GM18858 (cell line): Measurements from ENCODE around the gene TRPC3.
"Not testable (repeated sequence)": the region's sequence is repeated elsewhere in the genome, so short reads cannot be mapped to it uniquely, and the experiment has no call there.

Experiments
- ATAC-seq: cut with Tn5 transposase; IDR thresholded peaks from one replicate; pipeline ENCODE4 v1.9.1; 2021; ENCODE audit not compliant: unreplicated experiment

The TRPC3 gene

DNA sequence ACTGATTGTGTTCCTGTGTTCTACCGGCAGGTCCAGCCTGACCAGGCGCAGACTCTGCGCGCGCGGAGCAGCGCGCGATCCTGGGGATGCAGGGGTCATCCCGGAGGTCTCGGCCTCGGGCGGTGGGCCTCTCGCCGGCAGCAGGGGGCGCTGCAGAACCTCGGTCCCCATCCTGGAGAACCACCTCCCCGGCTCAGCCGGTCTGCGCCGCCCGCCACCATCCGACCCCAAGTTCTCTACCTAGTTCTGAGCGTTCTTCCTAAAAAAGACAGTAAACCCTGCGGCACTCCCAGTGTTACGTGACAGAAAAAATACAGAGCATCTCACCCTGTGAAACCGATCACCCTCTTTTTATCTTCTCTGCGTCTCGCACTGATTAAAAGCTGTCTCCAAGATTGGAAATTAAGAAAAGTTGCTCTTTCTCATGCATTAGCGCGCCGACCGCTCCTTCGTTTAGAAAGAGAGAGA lies 1.6 kb downstream of the TRPC3 start:
- peak; percentile 82 for ATAC-seq

DNA sequence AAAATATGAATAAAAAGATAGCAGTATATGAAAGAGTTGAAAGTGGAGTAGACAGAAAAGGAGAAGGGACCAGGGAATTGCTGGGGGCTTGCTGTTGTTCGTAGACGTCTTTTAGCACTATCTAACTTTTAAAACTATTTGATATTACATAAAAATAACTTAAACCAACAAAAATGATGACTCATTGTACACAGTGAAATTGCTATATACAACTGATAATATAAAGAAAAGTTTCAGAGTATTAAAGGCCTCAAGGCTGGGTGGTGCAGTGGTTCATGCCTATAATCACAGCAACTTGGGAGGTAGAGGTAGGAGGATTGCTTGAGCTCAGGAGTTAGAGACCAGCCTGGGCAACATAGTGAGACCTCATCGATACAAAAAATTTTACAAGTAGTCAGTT lies 5.2 kb downstream of the TRPC3 start:
- no peak for ATAC-seq

DNA sequence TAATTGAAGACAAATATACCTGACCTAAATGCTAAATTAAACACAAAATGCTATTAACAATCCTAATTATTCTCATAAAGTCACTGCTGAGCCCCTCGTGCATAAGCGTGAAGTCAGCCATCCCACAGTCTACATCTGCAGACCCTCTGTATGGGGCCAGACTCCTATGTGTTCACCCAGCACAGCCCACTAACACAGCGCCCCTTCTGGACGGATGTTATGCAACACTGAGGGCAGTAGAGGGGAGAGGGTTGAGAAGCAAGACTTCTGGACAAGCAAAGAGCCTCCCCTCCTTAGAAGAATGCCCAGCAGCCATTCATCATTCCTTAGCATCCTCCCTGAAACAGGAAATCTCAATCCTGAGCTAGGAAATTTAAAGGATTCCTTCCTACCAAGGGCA lies 7.9 kb downstream of the TRPC3 start:
- no peak for ATAC-seq

DNA sequence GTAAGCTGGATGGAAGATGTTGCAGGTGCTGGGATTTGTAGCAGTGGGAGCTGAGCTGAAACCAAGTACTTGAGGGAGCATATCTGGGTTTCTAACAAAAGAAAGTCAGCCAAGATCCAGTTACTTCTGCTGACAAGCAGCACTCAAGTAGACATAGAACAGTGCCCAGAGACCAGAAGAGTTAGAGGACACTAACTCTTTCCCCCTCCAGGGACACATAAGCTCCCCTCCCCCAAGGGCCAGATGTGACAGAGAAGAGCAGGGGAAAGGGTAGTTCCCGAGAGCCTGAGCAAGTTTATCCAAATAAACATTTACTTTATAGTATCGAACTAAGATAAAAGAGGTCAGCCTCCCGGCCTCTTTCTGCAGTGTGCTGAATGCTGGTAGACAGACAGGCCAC lies 12.2 kb downstream of the TRPC3 start:
- ATAC-seq, result no peak

DNA sequence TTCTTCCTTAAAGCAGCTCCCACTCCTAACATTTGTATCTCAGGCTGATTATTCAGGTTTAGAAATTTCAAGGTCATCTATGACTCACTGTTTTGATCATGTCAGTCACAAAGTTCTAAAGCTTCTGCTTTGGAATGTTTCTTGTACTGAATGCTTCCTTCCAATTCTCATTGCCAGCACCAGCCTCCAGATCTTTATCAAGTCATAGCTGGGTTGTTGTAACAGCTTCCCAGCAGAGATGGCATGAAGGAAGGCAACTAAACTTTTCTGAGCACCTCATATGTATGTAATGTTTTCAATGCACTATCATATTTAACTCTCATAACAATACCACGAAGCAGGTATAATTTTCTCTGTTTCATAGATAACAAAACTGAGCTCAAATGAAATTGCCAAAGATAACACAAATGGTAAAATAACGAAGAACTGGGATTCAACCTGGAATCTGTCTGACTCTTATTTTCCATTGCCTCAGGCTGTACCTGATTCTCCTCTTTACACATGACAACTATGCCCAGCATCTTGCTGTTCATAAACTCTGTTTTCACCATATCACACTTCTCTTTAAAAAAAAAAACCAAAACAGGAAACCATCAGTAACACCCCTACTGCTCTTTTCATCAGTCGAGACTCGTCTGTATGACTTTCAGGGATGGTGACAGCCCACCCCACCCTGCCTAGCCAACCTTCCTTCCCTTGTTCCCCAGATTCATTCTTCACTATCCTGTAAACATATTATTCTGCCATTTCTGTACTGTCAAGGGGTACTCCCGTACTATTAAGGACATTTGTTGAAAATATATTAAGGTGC lies 13.4 kb downstream of the TRPC3 start:
- no peak for ATAC-seq

DNA sequence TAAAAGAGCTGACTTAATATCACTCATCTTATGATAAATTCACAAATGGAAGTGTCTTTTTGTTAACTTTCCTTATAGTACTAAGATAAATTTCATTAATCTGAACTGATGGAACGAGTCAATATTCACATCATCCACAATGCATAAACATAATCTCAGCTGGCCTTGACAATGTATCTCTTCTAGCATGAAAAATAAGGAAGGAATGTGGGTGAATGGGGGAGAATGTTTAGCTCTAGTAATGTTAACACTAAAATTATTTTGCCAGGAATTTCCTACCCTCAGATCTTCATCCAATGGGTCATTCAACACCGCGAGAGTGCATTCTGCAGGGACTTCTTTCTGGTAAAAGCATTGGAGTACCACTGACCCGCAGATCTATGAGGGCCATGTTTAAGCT lies 15.8 kb downstream of the TRPC3 start:
- no peak for ATAC-seq

DNA sequence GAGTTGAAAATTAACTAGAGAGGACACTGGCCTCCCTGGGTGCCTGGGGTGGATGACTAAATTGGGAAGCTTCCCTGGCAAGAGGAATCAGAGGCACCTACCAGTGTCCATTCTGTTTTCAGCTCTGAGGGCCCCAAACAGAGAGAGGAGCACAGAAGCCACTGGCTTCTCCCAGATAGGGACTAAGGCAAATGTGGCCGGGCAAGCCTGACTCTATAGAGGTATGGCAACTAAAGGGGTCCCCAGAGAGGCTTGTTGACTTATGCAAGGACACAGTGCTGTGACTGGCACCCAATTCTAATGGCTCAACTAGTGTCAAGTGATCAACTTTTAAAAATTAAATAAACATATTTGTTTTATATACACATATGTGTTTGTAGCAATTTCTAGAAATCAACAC lies 17.2 kb downstream of the TRPC3 start:
- ATAC-seq, result no peak

DNA sequence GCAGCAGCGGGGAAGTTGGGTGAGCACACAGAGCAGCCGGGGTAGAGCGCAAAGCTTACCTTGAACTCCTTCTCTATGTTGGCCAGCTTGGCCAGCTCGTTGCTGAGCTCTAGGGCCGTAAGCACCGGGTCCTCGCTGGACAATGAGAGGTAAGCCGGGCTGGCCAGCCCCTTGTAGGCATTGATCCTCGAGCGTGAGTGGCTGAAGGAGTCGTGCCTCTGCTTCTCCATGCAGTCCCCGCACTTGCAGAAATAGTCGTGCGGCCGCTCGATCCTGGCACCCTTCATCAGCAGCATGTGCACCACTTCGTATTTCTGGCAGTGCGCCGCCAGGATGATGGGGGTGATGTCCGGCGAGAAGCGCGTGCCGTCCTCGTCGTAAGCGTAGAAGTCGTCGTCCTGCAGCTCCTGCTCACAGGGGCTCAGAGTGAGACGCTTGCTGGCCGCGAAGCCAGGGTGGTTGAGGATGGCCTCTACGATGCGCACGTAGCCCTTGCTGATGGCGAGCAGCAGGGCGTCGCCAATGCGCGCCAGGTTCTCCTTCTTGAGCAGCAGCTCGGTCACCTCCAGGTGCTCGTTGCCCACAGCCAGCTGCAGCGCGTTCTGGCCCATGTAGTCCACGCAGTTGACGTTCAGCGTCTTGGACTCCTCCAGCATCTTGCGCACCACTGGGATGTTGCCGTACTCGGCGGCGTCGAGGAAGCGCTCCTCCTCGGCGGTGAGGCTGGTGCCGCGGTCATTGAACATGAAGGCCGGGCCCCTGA lies 19.5 kb downstream of the TRPC3 start:
- ATAC-seq, result no peak

DNA sequence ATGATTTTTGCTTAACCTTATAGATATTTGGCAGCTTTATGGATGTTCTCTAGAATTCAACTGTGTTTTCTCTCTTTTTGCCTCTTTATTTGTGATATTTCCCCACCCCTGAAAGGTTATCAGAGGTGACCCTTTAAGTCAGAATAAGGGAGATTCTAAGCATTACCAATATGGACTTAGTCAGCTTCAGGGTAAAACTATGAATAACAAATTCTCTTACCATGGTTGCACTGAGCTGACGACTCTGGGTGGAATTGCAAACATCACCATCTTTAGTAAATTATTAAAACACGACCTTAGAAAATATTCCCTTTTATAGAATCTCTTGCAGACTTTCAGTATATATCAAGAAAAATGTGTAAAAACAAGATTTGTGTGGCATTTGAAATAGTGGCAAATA lies 21.6 kb downstream of the TRPC3 start:
- ATAC-seq, result no peak

DNA sequence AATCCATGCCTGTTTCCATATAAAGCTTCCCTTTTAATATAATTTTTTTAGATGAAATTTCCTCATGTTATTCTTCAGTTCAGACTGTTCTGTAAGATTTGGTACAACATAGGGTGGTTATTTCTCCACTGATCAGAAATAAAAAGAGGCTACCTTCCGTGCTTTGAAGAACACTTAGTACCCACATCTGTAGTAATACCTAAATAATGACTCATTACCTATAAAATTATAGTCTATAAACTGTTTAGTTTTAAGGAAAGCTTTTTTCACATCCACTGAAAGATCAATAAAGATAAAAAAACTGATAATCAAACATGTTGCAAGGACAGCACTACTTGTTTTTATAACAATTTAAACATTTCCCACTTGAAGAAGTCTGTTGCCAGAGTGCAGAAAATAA lies 23.9 kb downstream of the TRPC3 start:
- no peak for ATAC-seq

DNA sequence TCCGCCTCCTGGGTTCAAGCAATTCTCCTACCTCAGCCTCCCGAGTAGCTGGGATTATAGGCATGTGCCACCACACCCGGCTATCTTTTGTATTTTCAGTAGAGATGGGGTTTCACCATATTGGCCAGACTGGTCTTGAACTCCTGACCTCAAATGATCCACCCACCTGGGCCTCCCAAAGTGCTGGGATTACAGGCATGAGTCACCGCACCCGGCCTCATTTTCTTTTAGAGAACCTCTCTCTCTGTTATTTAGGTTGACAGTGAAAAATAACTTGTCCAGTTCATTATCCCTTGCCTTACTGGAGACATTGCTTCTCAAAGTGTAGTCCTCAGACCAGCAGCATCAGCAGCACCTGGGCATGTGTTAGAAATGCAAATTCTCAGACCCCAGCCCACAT lies 25.4 kb downstream of the TRPC3 start:
- not testable (repeated sequence) for ATAC-seq

DNA sequence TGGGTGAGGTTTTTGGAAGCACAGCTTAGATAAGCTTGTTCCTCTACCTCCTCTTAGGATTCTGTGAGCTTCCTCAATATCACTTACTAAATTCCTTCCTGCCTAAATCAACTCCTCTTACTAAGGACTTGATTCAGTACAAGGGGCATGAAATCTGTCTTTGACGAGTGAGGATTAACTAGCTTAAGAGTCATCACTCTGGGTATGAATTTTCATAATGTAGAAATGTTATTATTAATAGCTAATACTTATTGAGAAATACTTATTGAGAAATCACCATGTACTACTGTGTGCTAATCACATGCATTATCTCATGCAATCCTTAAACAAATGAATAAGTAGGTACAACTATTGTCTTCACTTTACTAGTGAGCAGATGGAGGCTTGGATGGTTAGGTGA lies 28.6 kb downstream of the TRPC3 start:
- no peak for ATAC-seq

DNA sequence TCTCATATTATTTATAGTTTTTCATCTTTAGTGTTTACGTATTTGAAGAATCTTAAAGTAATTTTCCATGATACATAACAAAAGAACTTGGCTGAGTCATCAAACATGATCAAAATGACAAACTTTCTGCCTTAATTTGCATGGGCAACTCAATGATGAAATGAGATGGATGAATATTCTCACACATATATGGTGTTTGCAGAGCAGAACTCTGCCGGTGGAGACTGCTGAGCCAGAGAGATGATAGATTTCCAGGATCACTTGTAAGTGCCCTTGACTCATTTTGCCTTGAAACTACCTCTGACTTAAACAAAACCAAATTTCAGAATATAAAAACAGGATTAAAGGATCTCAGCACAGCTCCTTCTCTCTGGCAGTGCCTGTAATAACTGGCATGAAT lies 38.2 kb downstream of the TRPC3 start:
- no peak for ATAC-seq

DNA sequence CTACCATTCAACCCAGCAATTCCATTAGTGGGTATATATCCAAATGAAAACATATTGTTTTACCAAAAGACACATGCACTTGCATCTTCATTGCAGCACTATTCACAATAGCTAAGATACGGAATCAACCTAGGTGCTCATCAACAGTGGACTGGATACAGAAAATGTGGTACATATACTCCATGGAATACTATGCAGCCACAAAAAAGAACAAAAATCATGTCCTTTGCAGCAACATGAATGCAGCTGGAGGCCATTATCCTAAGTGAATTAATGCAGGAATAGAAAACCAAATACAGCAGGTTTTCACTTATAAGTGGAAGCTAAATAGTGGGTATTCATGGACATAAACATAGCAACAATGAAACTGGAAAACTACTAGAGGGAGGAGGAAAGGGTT lies 43.5 kb downstream of the TRPC3 start:
- no peak for ATAC-seq

DNA sequence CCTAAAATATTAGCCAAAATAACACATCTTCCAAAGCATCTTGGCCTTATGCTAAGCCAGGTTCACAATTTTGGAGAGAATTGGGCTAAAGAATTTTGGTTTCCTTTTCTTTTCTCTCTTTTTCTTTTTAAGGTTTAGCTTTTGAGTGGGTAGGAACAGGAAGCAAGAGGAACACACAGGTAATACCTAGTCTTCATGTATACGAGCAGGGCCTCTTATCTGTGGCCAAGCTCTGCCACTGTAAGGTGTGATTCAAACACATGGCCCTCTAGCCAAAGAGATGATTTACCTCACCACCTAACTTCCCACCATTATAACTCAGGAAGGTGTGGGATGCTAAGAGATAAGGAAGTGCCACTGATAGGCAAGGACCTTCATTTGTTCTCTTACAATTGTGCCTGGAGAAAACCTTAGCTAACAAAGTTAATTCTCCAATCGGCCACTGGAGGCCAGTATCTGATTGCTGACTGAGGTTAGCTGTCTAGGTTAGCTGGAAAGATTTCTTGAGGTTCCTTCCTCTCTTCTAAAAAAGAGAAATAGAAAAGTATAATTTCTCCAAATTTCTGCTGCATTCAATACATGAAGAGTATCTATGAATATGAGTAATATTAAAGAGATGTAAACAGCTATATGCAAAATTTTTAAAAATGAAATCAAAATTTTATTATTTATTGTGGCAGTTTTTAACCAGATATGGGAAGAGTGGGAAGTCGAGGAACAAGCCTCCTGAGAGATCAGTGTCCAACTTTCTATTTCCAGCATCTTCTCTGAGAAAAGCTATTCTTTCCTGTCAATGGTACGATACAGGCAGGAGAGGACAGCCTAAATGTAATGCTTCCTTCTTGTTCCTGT lies 51.5 kb downstream of the TRPC3 start:
- peak; percentile 87 for ATAC-seq

DNA sequence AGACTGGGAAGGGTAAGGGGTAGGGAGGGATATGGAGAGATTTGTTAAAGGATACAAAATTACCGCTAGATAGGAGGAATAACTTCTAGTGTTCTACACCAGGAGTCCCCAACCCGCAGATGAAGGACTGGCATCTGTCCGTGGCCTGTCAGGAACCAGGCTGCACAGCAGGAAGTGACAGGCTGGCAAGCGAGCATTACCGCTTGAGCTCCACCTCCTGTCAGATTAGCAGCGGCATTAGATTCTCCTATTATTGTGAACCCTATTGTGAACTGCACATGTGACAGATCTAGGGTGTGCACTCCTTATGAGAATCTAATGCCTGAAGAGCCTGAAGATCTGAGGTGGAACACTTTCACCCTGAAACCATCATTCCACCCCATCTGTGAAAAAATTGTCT lies 53.7 kb downstream of the TRPC3 start:
- no peak for ATAC-seq

DNA sequence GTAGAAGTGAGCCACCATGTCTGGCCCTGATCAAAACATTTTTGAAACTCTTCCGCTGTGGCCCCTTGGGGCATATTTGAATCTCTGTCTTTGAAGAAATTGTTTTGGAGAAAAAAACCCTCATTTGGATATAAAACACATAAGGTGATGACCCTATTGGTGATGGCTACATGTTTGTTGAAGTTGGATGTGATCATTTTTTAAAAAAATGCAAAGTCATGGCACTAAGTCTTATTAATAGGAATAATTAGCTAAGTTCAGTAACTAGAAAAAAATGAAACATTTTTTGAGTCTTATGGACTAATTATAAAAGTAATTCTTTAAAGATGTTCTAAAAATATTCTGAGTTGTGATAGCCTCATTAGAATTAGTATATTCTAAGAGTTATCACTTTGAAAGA lies 63.7 kb downstream of the TRPC3 start:
- no peak for ATAC-seq

DNA sequence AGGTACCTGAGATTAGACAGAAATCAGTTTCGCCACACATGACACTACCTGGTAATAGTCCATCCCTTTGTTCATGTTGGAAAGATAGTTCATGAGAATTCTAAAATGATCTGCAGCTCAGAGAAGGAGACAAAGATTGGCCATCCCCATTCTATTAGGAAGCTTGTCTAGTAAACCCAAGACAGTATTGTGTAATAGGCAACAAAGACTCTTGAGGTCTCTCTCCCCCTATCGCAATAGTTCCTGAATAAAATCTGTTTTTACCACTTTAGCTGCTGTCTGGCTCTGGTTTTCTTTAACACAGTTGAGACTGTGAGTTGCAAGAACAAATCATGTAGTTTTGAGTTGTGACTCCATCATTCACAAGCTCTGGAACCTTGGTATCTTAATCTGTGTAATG lies 66.7 kb downstream of the TRPC3 start:
- ATAC-seq, result no peak

DNA sequence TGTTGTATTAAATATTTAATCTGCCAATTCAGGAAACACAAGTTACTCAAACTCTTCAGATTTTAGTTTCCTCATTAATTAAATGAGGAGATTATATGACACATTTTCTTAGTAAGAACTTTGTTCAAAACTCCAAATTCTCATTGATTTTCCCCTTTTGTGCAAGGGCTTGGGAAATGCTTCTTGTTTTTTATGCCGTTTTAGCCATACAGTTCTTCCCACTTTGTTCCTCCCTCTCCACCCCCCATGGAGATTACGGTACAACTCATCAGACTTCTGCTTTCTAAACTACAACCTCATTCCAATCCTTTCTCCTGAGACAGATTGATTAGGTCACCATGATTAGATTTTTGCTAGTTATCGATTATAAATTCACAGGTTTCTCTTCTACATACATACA lies 70.7 kb downstream of the TRPC3 start:
- no peak for ATAC-seq

DNA sequence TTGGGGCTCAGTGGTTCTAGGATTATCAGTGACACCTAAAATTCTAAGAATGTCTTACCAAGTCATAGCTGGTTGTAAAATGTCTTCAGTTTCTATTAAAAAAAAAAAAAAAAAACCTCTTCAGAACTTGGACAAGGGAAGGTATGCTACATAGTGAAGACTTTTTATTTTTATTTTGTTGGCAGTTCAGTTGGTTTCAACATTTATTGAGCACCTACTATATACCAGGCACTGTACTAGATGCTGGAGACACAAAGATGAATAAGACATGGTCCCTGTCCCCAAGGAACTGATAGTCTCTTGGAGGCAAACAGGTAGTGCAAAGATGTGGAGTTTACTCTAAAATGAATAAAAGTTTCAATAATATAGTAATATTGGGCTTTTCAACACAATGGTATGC lies 72.7 kb downstream of the TRPC3 start:
- ATAC-seq, result no peak

DNA sequence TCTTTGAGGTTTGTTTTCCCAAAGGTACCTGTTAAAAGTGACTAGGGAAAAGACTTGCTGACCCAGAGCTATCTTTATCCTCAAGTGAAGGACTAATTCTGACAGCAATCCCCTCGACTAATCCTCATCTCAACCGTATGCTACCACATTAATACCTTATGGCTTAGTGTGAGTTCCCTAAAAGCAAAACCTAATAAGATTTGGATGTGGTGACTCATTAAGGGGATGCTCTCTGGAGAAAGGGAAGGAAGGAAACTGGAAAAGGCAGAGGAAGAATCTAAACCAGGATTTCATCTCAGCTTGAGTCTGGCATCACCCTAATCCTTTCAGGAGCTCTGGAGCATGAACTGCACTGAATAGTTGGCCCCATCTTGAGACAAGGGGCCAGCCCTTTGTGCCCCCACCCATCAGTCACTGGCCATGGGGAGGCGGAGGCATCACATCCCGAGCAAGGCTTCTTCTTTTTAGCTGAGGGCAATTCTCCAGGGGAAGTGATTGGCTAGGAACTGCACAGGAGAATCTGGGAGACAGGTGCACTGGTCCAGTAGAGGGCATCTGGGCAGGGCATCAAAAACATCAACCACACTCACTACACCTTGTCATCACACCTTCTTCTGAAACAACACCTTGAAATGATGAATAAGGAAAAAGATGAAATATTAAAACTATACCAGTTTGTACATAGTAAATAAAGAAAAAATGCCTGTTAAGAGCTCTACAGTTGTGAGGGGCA lies 74.7 kb downstream of the TRPC3 start:
- ATAC-seq, result no peak
